K562 (cell line): ENCODE data around the gene RABEPK. TPM values are rescaled to one million over a fixed set of nuclear protein-coding genes. Genes with fewer than 3 reads are reported as not detected.

Experiments
- ARID3A ChIP-seq: IDR thresholded peaks from 2 replicates; pipeline ENCODE4 v1.6.1; 2012; ENCODE audit warnings: low read depth, low read length, improper control_type of control experiment, borderline replicate concordance
- ATF1 ChIP-seq, 2 experiments: fragments of 450-650 bp in 1 of 2; IDR thresholded peaks; 2 replicates each; pipeline ENCODE4 v1.6.1; 2016; ENCODE audit warnings: missing compliant biosample characterization in 1 of 2, missing genetic modification characterization in 1 of 2
- DEAF1 ChIP-seq: fragments of 450-650 bp; formaldehyde crosslinking; IDR thresholded peaks from 2 replicates; pipeline ENCODE4 v1.4.0; 2020; ENCODE audit warnings: mild to moderate bottlenecking, moderate library complexity
- E2F3 ChIP-seq: fragments of 250-450 bp; sonication (Bioruptor Pico); IDR thresholded peaks from 2 replicates; pipeline ENCODE4 v1.4.0; 2020; ENCODE audit warnings: mild to moderate bottlenecking
- GTF2B ChIP-seq: IDR thresholded peaks from 2 replicates; pipeline ENCODE4 v1.6.1; 2011; ENCODE audit not compliant: insufficient read length; ENCODE audit errors: extremely low read depth
- MAFF ChIP-seq: IDR thresholded peaks from 2 replicates; pipeline ENCODE4 v1.6.1; 2012; ENCODE audit warnings: low read length, improper control_type of control experiment
- PBX2 ChIP-seq, 2 experiments: IDR thresholded peaks in 1 of 2; conservative IDR thresholded peaks in 1 of 2; 2 replicates each; pipeline ENCODE4 v1.6.1; 2016; ENCODE audit warnings: low read depth in 2 of 2, mild to moderate bottlenecking in 1 of 2, missing compliant biosample characterization in 1 of 2, missing genetic modification characterization in 1 of 2, moderate library complexity in 1 of 2
- PKNOX1 ChIP-seq: fragments of 450-650 bp; IDR thresholded peaks from 2 replicates; pipeline ENCODE4 v1.6.1; 2016
- SMC3 ChIP-seq: conservative IDR thresholded peaks from 2 replicates; pipeline ENCODE4 v1.6.1; 2011; ENCODE audit warnings: low read depth, low read length, improper control_type of control experiment; ENCODE audit not compliant: insufficient read depth
- polyA plus RNA-seq, 8 experiments: library from polyadenylated mRNA; depleted of rRNA in 4 of 8; stranded (reverse) in 5 of 8; unstranded in 3 of 8; fragments of >200 nt; fragmentation: Nextera tagmentation in 2 of 8; fragmentation: Illumina TruSeq in 1 of 8; extraction: Ambion mirVana in 2 of 8; extraction: Trizol in 1 of 8; gene quantifications; 2 replicates each; pipeline versions ENCODE4 v1.2.1 to v1.2.3, GENCODE V29; 2011 to 2014; ENCODE audit warnings: inconsistent platforms in 1 of 8, missing spikeins in 1 of 8
- total RNA-seq, 7 experiments: library from RNA; depleted of rRNA in 6 of 7; stranded (reverse); fragments of >200 nt in 6 of 7; fragmentation: Illumina TruSeq in 2 of 7; extraction: Trizol in 2 of 7; gene quantifications; 2 replicates each; pipeline versions ENCODE4 v1.2.1 to v1.2.3, GENCODE V29; 2011 to 2021; ENCODE audit warnings: low replicate concordance in 1 of 7

The RABEPK gene
- total and polyA plus RNA-seq, 9 of the 15 experiments (the other 6 are each of a cell fraction or from before 2014, with no cell fraction given): 38.3 to 113 (median 52.8) TPM

GRCh38 chr9:125255781-125256391 is 55.5 kb downstream of the RABEPK start (continued):
- TF ChIP-seq E2F3 (no peak), SMC3 (peak; percentile 53), ATF1 (CRISPR knock-in tag; IDR thresholded peaks at IDR 0.05) (no peak), ATF1 (tag; IDR thresholded peaks at IDR 0.05) (no peak), DEAF1 (CRISPR knock-in tag) (peak; percentile 28; the same call in 1 of the 2 replicates), MAFF (peak; percentile 90), ARID3A (0 out of 2 replicates have a peak, but pooled peaks have one; percentile 18), PBX2 (CRISPR knock-in tag; IDR thresholded peaks at IDR 0.05; ENCODE audit: low read depth) (no peak), PBX2 (tag; conservative IDR thresholded peaks at IDR 0.05; ENCODE audit: low read depth) (peak; percentile 40; the same call in 1 of the 2 replicates), PKNOX1 (peak; percentile 28; the same call in 1 of the 2 replicates), GTF2B (no peak)
